COLO829 (cell line): ENCODE measurements around the gene RFX1.

Experiments
- DNase-seq: peaks from one replicate; pipeline ENCODE4 v3.0.0; 2012; ENCODE audit warnings: low spot score

The RFX1 gene

DNA sequence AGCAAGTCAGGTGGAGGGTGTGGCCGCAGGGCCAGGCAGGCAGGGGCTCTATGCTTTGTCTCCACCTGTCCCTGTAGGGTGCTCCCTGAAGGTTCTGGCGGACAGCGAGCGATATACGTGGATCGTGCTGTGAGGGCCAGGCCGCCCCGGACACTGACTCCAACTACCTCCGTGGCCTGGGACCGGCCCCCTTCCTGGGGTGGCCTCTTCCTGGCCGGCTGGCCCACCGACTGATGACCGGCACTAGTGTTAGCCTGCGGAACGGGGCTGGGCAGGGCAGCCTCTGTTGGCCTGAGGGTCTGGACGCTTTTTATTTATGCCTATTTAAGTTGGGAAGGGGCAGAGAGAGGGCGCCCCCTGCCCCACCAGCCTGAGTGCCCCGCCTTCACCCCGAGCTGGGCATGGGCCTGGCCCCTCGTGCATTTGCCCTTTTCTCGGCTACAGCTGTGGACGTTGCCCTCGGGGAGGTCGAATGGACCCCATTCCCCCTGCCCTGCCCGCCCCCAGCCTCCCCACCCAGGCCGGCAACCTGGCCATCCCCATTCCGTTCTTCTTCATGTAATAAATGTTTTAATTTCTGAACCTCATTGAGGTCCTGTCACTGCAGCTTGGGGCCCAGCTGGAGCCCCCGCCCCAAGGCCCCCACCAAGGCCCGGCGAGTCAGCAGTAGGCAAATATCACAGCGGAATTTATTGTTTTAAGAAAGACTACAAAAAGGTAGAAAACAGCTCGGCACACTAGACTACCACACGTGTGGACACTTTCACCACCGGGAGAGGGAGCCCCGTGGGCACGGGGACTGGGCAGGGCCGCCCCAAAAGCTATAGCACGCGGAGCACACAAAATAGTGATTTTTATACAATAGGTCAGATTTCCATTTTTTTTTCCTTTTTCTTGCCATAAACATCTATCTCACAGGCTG is 45.0 kb downstream of the RFX1 start:
- no peak for DNase-seq

GRCh38 chr19:13959962-13960862 is 45.9 kb downstream of the RFX1 start:
- no peak for DNase-seq

DNA sequence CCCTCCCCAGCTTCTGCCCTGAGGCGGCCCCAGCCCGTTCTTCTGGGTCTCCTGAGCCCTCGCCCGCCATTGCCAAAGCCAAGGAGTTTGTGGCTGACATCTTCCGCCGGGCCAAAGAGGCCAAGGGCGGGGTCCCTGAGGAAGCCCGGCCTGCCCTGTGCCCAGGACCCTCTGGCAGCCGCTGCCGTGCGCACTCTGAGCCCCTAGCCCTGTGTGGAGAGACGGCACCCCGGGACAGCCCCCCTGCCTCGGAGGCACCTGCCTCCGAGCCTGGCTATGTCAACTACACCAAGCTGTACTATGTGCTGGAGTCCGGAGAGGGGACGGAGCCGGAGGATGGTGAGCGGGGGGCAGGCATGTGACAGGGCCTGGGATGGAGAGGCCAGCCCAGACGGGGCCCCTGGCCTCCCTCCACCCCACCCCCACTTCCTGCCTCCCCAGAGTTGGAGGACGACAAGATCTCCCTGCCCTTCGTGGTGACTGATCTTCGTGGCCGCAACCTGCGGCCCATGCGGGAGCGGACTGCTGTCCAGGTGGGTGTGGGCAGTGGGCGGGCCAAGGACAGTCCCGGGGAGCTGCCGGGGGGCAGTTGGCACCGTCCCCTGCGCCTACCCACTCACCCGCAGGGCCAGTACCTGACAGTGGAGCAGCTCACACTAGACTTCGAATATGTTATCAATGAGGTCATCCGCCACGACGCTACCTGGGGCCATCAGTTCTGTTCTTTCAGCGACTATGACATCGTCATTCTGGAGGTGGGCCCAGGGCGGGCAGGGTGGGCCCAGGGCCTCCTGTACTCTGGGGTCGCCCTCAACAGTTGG is 46.8 kb downstream of the RFX1 start:
- no peak for DNase-seq

- DNase-seq: no peak
Observed at GRCh38 chr19:13958043-13958442, 48.1 kb downstream of the RFX1 start.

DNA sequence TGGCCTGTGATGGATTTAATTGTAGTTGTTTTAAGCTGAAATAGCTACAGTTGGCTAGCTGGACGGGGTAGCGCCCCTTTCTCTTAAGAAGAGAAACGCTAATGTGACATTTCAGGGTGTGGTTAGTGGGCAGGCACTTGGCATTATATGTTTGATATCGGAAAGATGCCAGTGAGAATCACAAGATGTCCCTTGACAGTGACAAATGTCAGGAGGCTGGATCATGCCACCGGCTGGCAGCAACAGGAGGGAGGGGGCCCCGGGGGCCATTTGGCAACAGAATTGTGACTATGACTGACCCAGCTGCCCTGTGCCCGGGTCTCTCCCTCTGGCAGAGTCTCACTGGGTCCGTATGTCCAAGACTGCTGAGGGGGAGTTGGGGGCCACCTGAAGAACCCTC is 49.1 kb downstream of the RFX1 start:
- no peak for DNase-seq

DNA sequence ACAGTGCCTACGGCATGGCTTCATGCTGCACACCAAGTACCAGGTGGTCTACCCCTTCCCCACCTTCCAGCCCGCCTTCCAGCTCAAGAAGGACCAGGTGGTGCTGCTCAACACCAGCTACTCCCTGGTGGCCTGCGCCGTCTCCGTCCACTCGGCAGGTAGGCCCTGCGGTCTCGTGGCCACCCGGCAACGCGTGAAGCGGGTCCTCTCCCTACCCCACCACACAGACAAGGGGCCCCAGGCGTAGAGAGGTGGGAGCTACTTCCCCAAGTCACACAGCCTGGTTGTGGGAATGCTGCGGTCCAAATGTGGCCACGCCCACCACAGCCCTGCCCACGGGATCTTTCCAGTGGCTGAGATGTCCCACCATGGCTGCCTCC is 49.8 kb downstream of the RFX1 start:
- no peak for DNase-seq

DNA sequence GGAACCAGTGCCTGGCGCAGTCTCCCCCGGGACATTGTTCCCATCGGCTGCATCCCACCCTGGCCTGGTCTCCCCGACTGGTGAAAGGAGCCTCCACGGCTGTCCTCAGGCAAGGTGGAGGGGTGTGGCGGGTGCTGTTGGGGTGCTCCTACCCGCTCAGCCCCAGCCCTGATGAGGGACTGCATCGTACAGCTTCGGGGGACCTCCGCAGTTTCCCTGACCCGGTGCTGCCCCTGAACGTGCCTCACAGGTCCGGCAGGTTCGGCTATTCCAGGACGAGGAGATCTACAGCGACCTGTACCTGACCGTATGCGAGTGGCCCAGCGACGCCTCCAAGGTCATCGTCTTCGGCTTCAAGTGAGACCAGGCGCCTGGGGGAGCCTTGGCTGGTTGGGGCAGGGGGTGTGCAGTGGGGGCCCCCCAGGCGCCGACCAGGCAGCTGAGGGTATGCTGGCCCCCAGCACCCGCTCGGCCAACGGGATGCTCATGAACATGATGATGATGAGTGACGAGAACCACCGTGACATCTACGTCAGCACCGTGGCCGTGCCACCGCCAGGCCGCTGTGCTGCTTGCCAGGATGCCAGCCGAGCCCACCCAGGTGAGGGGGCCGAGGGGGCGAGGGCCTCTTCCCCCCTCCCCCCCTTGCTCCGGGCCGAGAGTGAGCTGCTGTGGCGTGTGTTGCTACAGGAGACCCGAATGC is 50.3 kb downstream of the RFX1 start:
- DNase-seq: no peak

DNA sequence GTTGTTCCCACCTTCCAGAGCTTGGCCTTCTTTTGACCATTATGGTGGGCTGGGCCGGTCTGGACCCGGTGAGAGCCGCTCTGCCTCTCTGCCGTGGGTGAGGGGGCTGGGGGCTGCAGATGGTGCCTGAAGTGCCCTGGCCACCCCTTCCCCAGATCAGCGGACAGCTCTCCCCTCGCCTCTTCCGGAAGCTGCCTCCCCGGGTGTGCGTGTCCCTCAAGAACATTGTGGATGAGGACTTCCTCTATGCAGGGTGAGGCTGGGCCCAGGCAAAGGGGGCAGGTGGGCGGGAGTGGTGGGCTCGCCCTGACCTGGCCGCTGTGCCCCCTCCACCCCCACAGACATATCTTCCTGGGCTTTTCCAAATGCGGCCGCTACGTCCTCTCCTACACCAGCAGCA is 51.9 kb downstream of the RFX1 start:
- no peak for DNase-seq

DNA sequence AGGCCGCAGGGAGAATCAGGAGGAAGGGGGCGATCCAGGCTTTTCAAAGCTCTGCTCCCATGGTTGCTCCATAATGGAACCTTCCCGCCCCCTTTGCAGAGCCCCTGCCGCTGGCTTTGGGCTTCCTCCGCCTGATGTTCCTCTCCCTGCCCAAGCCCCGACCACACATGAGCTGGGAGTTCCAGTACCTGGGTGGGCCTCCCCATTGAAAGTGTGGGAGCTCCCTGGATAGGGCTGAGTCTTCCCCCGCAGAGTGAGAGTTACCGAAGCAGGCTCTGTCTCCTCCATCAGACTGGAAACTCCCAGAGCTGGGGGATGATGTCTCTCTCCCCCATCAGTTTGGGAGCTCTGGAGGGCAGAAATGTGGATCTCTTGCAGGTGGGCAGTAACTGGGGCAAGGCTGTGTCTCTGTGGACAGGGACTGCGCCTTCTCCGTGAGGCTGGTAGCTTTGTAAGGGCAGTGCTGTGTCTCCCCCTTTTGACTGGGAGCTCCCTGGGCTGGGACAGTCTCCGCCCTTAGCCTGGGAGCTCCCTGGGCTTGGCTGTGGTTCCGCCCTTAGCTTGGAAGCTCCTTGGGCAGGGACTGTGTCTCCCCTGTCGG is 53.1 kb downstream of the RFX1 start:
- DNase-seq: peak; percentile 29

DNA sequence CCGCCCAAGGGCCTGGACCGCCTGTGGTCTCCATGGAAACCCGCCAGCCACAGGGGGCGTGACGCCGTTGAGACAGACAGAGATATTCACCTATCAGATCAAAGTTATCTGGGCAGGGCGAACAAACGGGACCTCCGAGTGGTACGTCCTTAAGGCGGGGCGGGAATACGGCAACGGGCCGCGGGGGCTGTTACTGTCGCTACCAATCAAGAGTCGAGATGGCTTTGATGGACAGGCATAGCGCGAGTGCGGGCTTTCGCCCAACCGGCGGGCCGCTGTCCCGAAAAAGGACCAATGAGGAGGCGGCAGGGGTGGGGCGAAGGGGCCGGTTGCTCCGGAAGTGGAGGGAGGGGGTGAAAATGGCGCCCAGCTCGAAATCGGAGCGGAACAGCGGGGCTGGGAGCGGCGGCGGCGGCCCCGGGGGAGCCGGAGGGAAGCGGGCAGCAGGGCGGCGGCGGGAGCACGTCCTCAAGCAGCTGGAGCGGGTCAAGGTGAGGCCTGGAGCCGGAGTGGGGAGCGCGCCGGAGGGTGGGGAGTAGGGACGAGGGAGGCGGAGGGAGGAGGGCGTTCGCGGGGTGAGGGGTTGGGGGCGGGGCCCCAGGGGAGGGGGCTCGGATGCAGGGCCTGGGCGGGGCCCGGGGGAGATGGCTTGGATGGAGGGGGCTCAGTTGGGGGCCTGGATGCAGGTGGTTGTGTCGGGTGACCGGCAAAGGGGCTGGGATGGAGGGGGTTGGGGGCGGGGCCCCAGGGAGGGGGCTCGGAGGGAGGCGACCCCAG is 53.8 kb downstream of the RFX1 start, which contains the start of gene DCAF15:
Gene DCAF15 (plus strand): TSS at position 356 of the 777 bp plus-strand sequence. CDS start 4 bp downstream, at position 360.
- peak; percentile 99 for DNase-seq

GRCh38 chr19:13951799-13952153 is 54.3 kb downstream of the RFX1 start:
- no peak for DNase-seq

- no peak for DNase-seq
Observed at GRCh38 chr19:13951043-13951442, 55.1 kb downstream of the RFX1 start.

DNA sequence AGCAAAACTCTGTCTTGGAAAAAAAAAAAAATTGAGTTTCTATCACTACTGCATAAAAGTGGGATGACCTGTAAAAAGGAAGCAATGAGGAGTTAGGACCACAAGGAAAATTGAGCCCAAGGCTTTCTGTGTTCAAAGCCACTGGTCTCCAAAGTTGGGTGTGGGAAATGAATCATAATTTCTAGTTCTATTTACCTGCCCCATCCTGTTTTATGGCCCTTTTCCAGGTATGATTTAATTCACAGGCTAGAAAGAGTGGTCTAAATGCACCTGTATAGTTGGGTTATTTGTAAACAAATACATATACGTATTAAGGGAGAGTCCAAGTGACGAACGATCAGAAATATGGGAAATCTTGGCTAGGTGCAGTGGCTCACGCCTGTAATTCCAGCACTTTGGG is 59.7 kb downstream of the RFX1 start:
- no peak for DNase-seq

DNA sequence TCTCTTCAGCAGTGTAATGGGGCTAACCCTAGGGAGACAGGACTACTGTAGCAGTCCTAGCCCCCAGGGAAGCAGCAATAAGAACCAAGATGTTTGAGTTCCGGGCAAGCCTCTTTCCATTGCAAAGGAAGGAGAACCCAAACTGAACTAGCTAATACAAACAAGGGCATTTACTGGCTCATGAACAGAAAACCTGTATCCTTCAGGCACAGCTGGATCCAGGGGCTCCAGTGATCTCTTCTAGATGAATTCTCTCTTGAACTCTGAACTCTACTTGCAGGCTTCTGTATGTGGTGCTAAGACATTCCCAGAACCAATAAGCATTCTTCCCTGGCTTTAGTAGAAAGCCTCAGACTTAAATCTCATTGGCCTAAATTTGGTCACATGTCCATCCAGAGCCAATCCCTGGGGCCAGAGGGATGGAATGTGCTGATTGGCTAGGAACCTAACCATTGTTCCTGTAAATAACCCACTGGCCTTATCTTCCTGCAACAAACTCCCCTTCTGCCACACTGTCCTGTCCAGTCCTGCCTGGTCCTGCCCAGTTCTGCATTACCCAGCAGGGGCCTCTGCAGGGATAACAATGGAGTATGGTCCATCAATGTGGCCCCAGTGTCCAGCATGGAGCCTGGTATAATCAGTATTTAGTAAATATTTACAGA is 64.0 kb downstream of the RFX1 start:
- no peak for DNase-seq

DNA sequence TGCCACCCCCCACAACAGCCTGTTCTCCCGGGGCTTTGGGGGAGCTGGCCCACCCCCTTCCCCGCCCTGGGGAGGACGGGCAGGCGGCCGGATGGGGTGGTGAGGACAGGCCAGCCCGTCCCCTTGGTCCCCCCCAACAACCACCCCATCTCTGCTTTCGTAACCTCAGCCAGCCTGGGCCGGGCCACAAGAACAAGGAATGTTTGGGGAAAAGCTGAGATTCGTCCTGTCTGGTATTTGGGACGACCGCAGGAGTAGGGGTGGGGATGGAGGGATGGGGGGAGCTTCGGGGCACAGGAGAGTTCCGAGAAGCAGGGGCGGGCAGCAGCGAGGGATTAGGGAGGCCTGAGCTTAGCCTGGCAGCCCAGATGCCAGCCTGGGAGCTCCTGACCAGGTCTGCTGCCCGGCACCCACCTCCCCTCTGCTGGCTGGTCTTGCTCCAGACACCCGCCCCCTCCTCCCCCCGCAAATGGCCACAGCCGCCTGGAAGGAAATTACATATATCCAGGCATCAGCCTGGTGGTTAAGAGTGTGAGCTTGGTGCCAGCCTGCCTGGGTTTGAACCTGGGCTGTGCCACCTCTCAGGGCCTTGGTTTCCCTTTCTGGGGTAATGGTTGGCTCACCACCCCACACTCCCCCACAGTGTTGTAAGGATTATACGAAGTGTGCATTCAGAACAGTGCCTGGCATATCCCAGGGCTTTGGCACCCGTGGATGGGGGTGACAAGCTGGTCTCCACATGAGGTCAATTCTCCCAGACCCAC is 67.6 kb downstream of the RFX1 start, which contains the start of gene PODNL1:
Gene PODNL1 (minus strand): TSS at position 117 of the 764 bp plus-strand sequence. CDS start 236 bp downstream, outside the sequence.
- no peak for DNase-seq

DNA sequence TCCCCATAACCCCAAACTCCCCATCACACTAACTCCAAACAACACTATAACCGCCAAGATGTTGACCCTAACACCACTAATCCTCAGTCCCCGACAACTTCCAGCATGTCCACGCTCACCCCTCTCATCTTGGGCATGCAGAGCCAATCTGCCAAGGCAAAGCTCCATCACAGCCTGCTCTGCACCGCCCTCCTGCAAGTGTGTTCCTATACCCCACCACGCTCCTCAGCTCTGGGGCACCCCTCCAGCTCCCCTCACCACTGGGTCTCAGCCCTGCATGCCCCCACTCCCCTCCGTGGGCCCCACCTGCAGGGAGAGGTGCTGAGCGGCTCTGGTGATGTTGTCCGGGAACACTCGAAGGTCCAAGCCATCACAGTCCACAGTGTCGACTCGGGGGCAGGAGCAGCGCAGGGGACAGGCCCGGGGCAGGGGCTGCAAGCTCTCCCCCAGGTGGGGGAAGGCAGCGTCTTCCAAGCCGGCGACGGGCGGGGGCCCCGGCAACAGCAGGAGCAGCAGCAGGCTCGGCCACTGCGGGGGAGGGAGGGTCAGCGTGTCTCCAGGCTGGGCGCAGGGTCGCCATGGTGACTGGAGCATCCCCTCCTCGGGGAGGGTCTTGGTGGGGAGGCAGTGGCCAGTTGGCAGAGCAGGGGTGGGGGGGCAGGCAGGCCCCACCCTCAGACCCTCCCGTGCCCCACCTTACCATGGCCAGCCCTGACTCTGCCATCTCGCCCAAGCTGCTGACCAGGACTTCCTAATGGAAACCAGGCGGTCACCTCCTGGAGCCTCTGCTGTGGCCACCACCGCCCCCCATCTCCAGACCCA is 68.4 kb downstream of the RFX1 start:
- no peak for DNase-seq

- DNase-seq: no peak
Observed at GRCh38 chr19:13935765-13936510, 70.2 kb downstream of the RFX1 start.
